Limb (tissue), 2 donors: ENCODE results near the gene MALAT1.

ENCODE experiments used
- DNase-seq, 2 donors: peaks; one replicate each; pipeline ENCODE4 v3.0.0-alpha.2; 2016; ENCODE audit errors: extremely low spot score in 2 of 2

Gene MALAT1

GRCh38 chr11:65538232-65538914, 39.5 kb downstream of the MALAT1 start:
- DNase-seq: no peak

- DNase-seq: no peak
Observed at GRCh38 chr11:65538915-65539743, 40.3 kb downstream of the MALAT1 start.

DNA sequence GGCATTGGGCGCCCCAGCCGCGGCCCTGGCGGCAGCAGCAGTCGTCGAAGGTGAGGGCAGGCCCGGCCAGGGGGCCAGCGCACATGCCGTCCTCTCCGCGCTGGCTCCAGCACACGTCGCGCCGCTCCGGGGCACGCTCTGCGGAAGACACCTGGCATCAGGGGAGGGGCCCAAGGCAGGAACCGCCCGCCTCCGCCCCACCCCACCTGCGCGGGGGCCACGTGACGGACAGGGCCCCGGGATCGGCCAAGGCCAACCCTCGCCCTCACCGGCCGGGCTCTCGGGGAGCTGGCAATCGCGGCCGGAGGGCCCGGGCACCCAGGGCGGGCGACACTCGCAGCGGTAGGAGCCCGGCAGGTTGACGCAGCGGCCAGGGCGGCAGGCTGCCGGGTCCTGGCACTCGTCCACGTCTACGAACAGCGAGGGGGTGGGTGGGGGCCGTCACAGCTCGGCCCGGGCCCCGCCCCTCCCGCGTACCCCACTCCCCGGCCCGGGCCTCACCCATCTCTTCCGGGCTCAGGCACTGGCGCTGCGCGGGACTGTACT, 41.0 kb downstream of the MALAT1 start:
- DNase-seq: no peak

DNA sequence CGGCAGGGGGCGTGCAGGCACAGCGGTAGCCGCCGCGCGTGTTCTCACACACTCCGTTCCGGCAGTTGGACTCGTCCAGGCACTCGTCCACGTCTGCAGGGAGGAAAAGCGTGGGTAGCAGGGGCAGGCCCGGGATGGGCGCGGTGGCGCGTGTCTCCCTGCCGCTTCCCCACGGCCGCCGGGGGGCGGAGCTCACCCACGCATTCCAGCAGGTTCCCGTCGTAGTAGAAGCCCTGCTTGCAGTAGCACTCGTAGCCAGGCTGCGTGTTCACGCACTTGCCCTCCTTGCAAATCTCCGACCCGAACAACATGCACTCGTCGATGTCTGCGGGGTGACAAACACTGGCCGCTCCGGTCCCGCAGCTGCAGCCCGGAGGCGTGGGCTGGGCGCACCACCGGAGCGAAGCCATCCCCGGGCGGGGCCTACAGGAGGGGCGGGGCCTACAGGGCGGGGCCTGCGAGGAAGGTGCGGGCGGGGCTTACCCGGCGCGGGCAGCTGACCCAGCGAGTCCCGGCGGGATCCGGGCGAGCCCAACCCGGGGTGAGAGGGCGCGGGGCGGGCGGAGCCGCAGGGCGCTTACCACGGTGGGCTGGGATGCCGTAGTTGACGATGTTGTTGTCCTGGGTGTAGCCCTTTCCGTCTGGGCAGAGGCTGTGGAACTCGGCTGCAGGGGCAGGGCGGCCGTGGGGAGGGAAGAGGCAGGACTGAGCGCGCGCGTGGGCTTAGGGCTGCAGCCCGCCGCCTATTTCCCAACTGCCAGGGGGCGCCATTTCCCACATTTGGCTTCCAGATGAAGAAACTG, 41.6 kb downstream of the MALAT1 start:
- DNase-seq: peak; percentile 86 to 91

DNA sequence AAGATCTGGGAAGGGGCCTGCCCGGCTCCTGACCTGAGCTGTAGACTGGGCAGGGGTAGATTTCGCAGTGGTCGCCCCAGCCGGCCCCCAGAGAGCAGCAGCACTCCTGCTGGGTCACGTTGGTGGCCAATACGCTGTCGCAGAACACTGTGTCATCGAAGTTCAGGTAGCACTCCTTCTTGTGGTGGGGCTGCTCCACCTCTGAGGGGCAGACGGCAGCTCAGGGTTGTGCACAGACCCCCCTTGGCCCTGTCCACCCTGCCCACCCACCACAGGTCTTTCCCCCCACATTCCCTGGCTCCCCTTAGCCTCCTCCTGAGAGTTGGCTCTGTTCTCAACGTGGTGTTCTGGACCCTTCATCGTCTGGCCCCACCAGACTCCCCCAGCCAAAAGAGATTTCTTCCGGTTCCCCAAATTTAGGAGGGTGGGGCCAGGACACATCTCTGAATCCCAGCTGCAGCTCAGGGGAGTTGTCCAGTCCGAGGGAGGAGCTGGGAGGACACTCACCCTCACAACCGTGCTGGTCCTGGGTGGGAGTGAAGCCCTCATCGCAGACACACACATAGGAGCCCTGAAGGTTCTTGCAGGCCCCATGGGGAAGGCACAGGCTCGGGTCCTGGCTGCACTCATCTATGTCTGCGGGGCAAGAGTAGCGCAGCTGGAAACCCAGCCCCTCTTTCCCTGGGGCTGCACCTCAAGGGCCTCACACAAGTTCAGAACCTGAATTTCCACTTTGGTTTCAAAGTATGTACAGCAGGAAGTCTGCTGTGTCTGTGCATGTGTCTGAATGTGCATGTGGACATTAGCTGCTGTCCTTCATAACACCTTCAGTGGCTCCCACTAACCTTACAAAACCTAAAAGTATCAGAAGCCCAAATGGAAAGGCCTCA, 42.5 kb downstream of the MALAT1 start:
- no peak for DNase-seq

DNA sequence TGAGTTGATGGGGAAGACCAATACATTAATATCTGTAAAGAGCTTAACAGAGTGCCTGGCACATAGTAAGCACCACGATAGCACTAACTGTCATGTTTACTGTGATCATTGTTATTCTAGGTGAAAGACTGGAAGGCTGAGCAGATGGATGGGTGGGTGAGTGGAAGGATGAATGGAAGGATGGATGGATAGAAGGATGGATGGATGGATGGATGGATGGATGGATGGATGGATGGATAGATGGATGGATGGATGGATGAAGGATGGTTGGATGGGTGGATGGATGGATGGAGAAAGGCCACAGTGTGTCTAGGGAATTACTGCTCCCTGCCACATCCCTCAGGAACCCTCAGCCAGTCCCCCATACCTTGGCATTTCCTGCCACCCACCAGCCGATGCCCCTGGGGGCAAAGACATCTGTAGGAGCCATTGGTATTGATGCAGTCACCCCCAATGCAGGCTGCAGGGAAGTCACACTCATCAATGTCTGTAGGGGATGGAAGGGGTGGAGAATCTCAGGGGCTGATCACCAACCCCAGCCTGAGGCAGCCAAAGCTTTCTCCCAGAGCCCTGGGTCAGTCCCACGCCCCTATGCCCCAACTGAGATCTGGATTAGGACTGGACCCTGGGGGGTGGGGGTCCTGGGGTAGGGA, 44.0 kb downstream of the MALAT1 start:
- DNase-seq: no peak

DNA sequence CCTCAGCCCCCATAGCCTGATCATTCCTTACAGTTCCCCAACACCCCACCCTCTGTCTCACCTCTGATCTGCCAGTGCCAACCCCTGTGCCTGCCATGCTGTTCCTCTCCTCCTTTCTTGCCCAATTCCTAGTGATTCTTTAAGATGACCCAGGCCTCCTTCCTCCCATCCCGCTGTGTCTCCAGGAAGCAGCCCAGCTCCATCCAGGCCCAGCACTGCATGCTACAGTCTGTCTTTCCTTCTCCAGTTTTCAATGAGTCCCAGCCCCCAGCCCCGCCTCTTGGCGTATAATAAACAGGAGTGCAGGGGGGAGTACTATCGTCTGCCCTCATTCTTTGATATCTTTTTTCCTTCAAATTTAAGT, 47.0 kb downstream of the MALAT1 start:
- DNase-seq: no peak

DNA sequence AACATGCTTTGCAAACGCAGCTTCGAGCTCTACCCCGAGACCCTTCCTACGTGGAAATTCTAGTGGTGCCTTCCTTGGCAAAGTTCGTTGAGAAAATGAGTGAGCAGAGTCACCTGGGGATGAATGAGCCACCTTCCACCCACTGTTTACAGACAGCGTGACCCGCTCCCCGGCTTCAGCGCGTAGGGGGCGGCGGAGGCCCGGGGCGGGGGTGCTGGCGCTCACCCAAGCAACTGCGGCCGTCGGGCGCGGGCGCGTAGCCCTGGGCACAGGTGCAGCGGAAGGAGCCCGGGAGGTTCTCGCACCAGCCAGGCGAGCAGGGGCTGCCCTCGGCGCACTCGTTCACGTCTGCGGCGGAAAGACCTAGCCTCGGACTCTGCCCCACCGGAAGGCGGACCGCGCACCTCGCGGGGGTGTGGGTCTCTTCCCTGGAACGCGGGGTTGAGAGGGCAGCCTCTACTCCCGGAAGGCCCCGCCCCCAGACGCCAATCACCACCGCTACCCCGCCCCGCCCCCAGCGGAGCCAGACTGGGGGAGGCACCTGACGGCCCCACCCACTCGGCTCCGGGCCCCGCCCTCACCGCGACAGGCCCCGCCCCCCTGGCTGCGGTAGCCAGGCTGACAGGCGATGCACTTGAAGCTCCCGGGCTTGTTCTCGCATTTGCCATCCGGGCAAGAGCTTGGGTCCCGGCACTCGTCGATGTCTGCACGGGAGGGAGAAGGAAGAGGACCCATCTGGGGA, 47.5 kb downstream of the MALAT1 start:
- peak in 1 of 2 donors; percentile 83 for DNase-seq

- DNase-seq: peak in 1 of 2 donors; percentile 34
Observed at GRCh38 chr11:65547446-65548125, 48.7 kb downstream of the MALAT1 start.

DNA sequence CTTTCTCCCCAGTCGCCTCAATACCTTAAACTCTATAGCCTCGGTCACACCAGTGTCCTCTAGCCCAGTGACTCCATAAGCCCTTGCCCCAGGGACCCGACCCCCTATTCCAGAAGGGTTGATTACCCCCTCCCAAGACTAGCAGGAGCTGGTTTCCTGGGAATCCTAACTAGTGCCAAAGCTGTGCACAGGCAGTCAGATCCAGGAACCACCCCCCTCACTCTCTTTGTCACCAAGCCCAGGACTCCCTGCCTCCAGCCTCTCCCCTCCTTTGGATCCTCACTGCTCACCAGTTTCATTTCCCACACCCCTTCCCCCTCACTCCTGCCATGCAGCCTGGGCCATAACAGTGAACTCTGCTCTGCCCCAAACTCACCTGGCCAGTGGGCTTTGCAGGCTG, 49.5 kb downstream of the MALAT1 start:
- no peak for DNase-seq

DNA sequence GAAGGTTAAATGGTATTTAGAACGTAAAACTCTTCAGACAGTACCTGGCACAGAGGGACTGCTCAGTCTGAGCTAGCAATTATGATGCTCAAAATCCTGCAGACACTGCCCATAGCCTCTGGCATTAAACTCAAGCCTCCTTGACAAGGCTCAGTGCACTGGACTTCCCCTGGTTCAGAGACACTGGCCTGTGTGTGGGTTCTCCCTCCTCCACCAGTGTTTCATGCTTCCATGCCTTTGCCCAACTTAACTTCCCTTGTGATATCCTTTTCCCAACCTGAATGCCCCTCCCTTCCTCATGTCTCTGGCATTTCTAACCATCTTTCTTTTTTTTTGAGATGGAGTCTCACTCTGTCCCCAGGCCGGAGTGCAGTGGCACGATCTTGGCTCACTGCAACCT, 50.3 kb downstream of the MALAT1 start:
- DNase-seq: no peak

DNA sequence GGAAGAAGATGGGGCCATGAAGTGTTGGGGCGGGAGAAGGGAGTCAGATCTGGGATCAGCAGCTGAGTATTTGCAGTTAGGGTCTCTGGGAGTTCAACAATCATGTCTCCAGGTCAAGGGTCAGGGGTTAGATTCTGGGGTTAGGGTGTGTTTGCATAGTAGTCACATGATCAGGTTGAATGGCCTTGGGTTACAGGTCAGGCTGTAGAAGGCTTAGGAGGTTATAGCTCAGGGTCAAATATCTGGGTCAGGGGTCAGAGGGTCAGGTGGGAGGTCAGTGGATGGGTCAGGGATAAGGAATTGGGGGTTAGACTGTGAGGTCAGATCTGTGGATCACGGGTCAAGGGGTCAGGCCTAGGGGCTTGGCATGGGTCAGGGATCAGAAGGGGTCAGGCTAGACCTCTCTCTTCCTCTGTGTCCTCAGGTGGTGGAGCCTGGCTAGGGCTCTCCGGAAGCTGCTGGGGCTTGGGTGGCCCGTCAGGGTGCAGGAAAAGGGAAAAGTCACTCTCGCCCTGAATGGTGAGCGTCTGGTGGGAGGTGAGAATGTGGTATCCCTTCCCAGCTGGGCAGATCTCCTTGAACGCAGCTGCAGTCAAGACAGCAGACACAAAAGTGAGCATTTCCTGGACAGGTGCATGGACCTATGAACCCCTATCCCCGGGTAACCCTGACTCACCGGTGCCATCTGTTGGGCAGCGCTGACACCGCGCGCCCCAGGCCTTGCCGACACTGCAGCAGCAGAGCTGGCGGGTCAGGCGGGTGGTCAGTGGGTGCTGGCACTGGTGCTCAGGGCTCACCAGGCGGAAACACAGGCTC, 52.9 kb downstream of the MALAT1 start:
- DNase-seq: peak in 1 of 2 donors; percentile 50

DNA sequence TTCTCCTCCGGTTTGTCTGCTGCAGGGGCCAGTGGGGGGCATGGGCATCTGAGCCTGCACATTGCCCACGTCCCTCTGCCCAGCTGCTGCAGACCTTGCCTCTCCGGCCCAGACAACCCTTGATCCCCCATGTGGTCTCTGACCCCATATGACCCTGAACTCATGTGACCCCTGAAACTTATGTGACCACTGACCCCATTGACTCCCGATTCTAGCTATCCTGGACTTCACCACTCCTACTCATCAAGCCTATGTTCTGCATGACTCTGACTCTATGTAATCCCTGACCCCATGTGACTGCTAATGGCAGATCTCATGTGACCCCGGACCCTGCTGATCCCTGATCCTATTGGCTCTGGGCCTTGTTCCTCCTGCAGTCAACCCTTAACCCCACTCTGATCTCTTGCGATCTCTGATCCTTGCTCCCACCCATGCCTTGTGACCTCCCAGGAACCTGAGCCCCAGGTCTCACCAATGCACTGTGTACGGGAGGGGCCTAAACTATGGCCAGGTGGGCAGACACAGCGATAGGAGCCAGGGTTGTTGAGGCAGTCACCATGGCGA, 53.6 kb downstream of the MALAT1 start:
- DNase-seq: no peak

DNA sequence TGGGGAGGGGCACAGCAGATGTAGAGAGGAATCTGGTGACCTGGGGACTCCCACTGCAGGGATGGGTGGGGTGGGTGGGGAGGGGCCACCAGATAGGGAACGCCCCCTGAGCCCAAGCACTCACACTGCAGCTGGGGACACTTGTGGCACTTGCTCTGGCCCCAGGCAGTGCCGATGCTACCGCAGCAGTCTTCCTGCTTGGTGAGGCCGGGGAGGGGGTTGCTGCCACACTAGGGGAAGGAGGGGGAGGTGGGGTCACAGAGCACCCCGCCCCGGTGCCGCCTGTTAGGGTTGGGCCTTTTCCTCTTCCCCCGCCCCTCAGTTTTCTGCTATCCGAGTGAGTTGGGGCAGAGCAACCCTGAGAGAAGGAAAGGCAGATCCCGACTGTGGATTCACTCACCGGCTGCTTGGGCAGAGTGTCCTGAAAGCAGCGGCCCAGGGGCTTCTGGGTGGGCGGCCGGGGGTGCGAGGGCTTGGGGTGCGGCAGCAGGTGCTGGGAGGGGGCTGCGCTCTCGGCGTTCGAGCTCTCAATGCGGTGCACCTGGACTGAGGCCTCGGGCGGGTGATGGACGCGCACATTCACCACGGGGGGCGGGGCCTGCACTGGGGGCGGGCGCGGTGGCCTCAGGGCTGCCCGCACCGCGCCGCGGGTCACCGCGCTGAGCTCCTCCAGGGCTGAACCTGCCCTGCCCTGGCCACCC, 54.6 kb downstream of the MALAT1 start:
- peak in 1 of 2 donors; percentile 42 for DNase-seq

- no peak for DNase-seq
Observed at GRCh38 chr11:65554057-65554818, 55.4 kb downstream of the MALAT1 start.

DNA sequence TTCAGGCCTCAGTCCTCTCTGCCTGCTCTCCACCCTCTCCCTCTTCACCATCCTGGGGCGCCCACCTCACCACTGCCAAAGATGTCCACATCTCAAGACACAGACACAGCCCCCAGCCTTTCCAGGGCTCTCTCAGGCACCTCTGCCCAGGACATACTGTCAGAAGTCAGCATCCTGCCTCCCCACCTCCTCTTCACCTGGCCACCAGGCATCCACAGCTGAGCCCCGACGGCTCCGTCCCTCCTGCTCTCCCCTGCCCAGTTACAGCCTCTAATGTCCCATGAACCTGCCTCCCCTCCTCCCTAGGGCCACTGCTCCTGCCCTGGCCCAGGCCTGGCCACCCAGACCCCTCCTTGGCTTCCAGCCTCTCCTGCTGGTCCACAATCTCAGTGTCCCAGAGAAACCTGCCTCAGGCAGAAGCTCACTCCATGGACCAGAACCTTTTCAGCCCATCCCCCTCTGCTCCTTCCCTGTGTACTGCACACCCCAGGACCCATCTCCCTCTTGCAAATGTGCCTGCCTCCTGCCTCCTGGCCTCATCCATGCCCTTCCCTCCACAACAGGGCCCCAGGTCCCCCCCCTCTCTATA, 56.1 kb downstream of the MALAT1 start:
- no peak for DNase-seq
